Caki2 (cell line): Measurements from ENCODE around the gene ZNF546. TPM values are rescaled to one million over a fixed set of nuclear protein-coding genes. Genes with fewer than 3 reads are reported as not detected.
A peak's percentile ranks its signal among the peaks of the same experiment; 100 is the strongest.

Source experiments
- DNase-seq: peaks from one replicate; pipeline ENCODE4 v3.0.0-alpha.2; 2015; ENCODE audit warnings: low read depth
- in situ Hi-C: cut with HindIII; loops from 2 replicates; pipeline ENCODE4 v1.10.0; 2016; ENCODE audit warnings: low sequenced_read_pairs, low pct_unique_long_range_greater_than_20kb, mixed read lengths
- total RNA-seq: library from RNA; depleted of rRNA; stranded (reverse); fragments of >200 nt; shearing (Covaris generic); gene quantifications from 2 replicates; pipeline ENCODE4 v1.2.3, GENCODE V29; 2014; ENCODE audit warnings: low replicate concordance

Gene ZNF546
- total RNA-seq, 1 experiment from 2014 or later = 3.6 TPM

- in situ Hi-C loops = no loop called here
- no peak for DNase-seq
Observed at GRCh38 chr19:39974377-39975155, 22.3 kb upstream of the ZNF546 start.

DNA sequence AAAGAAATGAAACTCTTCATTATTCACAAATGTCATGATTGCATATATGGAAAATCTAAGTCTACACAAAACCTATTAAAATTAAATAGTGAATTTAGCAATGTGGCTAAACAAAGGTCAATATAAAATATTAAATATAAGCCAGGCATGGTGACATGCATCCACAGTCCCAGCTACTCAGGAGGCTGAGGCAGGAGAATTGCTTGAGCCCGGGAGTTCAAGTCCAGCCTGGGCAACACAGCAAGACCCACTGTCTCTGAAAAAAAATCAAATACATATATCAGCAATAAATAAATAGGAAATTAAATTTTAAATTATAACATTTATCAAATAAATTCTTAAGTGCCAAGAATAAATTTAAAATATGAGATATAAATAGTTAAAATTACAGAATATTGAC, 14.0 kb upstream of the ZNF546 start:
- in situ Hi-C loops = no loop called here
- no peak for DNase-seq

- DNase-seq = no peak
- in situ Hi-C loops = no loop called here
Observed at GRCh38 chr19:39983695-39984300, 13.1 kb upstream of the ZNF546 start.

- in situ Hi-C loops = no loop called here
- no peak for DNase-seq
Observed at GRCh38 chr19:39986643-39987042, 10.2 kb upstream of the ZNF546 start.

- in situ Hi-C loops = no loop called here
Observed at GRCh38 chr19:39987167-39987566, 9.7 kb upstream of the ZNF546 start.

DNA sequence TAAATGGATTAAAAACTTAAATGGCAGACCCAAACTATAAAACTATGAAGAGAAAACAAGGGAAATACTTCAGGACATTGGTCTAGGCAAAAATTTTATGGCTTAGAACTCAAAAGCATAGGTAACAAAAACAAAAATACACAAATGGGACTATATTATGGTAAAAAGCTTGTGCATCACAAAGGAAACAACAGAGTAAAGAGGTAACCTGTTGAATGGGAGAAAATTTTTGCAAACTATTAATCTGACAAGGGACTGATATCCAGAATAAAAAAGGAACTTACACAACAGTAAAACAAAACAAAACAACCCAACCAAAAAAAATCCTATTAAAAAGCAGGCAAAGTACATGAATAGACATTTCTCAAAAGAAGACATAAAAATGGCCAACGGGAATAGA, 9.3 kb upstream of the ZNF546 start:
- DNase-seq = no peak
- in situ Hi-C loops = no loop called here

More at GRCh38 chr19:39987167-39987566, 9.7 kb upstream of the ZNF546 start:
- DNase-seq = no peak

GRCh38 chr19:39993605-39994004, 3.3 kb upstream of the ZNF546 start:
- in situ Hi-C loops = no loop called here
- no peak for DNase-seq

DNA sequence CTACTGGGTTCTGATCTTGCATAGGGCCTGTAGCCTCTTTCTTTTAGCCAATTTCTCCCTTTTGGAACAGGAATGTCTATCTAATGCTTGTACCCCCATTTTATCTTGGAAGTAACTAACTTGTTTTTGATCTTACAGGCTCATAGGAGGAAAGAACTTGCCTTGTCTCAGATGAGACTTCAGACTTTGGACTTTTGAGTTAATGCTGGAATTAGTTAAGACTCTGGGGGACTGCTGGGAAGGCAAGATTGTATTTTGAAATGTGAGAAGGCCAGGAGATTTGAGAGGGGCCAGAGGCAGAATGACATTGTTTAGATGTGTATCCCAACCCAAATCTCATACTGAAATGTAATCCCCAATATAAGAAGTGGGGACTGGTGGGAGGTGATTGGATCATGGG, 2.5 kb upstream of the ZNF546 start:
- DNase-seq = no peak
- in situ Hi-C loops = no loop called here

DNA sequence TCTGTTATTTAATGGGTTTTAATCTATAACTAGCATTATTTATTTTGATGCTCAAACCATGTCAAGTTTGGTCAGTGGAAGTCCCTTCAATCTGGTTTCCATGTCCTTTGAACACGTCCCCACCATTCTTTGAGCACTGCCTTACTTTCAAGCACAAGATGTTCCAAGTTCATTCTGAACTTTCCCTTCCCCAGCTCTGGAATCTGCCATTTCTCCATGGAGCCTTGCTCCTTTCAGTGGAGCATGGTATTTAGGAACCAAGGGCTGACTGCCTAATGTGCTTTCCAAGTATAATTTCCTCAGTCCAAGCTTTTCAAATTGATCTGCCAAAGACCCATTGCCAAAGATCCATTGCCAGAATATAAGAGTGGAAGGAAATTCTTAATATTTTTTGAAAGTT, 1.1 kb upstream of the ZNF546 start:
- in situ Hi-C loops = no loop called here
- DNase-seq = no peak

DNA sequence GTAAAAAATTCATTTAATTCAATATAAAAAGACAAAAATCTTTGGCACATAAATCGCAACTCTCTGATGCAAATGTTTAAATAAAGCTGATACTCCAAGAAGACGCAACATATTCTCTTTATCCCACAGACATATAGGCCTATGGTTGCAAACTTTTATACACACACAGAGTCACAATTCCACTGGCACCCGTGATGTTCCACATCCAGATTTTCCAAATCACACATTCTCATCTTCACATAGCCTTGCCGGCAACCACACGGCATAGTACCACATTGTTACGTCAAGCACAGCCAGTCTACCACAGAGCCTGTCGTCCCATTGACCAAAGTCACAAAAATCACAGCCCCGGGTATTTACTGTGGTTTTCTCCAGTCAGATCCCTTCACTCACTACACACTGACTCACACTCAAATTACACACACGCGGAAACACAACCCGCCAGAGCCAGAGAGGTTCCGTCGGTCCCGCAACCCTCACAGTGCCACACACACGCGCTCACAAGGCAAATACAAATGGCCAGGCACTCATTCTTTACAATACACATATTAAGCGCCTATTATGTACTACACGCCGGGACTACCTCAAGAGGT, 546 bp upstream of the ZNF546 start:
- no peak for DNase-seq
- in situ Hi-C loops = no loop called here

GRCh38 chr19:39997638-39998216, 867 bp downstream of the ZNF546 start:
- no peak for DNase-seq
- in situ Hi-C loops = no loop called here

- in situ Hi-C loops = no loop called here
- DNase-seq = no peak
Observed at GRCh38 chr19:39998501-39998900, 1.6 kb downstream of the ZNF546 start.

DNA sequence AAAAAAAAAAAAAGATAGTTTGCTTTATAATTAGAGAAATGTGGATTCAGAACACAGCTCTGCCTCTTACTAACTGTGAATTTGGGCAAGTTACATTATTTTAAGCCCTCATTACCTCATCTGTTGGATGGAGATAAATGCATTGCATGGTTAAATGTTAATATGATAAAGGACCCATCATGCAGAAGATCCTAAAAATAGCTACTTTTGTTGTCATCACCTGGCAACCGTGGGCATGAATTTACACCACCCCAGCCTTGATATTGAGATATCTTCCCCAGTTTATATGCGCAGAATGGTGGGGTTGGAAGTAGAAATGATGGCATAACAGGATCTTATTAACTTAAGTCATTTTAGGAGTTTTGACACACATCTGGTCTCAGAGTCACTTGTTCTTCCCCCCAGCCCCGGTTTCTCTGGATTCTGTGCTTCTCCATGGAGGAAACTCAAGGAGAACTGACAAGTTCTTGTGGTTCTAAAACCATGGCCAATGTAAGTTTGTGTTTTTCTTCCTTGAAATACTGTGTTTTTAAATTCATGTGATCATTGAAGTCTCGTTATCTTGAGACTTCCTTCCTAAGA, 8.9 kb downstream of the ZNF546 start:
- in situ Hi-C loops = no loop called here
- no peak for DNase-seq

DNA sequence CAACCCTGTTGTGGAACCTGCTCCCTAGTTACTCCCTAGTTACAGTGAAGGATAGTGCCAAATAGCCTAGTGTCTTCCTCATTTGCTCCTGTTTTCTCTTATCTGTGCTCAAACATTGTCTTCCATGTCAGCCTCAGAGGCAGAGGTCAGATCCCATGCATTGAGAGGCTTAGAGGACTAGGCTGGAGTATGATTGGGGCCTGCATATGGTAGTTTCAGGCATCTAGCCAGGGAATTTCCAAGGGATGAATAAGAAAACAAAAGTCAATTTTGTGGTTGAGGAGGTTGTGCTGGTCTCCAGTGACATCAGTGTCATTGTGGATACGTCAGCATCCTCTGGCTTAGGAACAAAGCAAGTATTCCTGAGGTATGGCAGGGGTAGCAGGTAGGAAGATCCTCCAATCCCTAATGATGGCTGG, 9.4 kb downstream of the ZNF546 start:
- DNase-seq = peak; percentile 90
- in situ Hi-C loops = no loop called here

GRCh38 chr19:40009674-40010073, 12.8 kb downstream of the ZNF546 start:
- DNase-seq = no peak
- in situ Hi-C loops = no loop called here

GRCh38 chr19:40013991-40014390, 17.1 kb downstream of the ZNF546 start:
- in situ Hi-C loops = no loop called here
- no peak for DNase-seq

GRCh38 chr19:40023969-40024368, 27.1 kb downstream of the ZNF546 start:
- in situ Hi-C loops = no loop called here
- DNase-seq = no peak

GRCh38 chr19:40025938-40026596, 29.2 kb downstream of the ZNF546 start:
- in situ Hi-C loops = no loop called here

More at GRCh38 chr19:40025938-40026596, 29.2 kb downstream of the ZNF546 start:
- DNase-seq = no peak
